HepG2 (cell line): ENCODE results near the gene OBSL1. TPM values are rescaled to one million over a fixed set of nuclear protein-coding genes. Genes with fewer than 3 reads are reported as not detected.

ENCODE experiments used
- BHLHE40 ChIP-seq: IDR thresholded peaks from 2 replicates; pipeline ENCODE4 v1.6.1; 2011; ENCODE audit warnings: low read length, improper control_type of control experiment
- E2F2 ChIP-seq: sonication (generic); formaldehyde crosslinking; IDR thresholded peaks from 2 replicates; pipeline ENCODE4 v1.4.0; 2020; ENCODE audit warnings: missing genetic modification reagents, borderline replicate concordance
- GLI4 ChIP-seq: sonication (generic); formaldehyde crosslinking; IDR thresholded peaks from 2 replicates; pipeline ENCODE4 v1.5.1; 2020; ENCODE audit warnings: missing genetic modification reagents, mild to moderate bottlenecking, moderate library complexity, borderline replicate concordance
- KAT8 ChIP-seq: IDR thresholded peaks from 2 replicates; pipeline ENCODE4 v1.6.1; 2016; ENCODE audit warnings: missing genetic modification reagents, missing compliant biosample characterization
- MZF1 ChIP-seq: sonication (generic); formaldehyde crosslinking; IDR thresholded peaks from 2 replicates; pipeline ENCODE4 v1.8.1; 2023; ENCODE audit warnings: mild to moderate bottlenecking, missing genetic modification reagents, borderline replicate concordance
- PHB2 ChIP-seq: fragments of 450-650 bp; IDR thresholded peaks from 2 replicates; pipeline ENCODE4 v1.6.1; 2018; ENCODE audit not compliant: partially characterized antibody
- PITX1 ChIP-seq: sonication (generic); formaldehyde crosslinking; IDR thresholded peaks from 2 replicates; pipeline ENCODE4 v1.5.1; 2020; ENCODE audit warnings: mild to moderate bottlenecking, missing genetic modification reagents
- SKIL ChIP-seq: sonication (generic); formaldehyde crosslinking; IDR thresholded peaks from 2 replicates; pipeline ENCODE4 v1.8.0; 2022; ENCODE audit warnings: missing genetic modification reagents, mild to moderate bottlenecking, moderate library complexity, borderline replicate concordance
- SP140L ChIP-seq: sonication (generic); formaldehyde crosslinking; IDR thresholded peaks from 2 replicates; pipeline ENCODE4 v1.4.0; 2020; ENCODE audit warnings: missing genetic modification reagents, borderline replicate concordance
- TMF1 ChIP-seq: sonication (generic); formaldehyde crosslinking; IDR thresholded peaks from 2 replicates; pipeline ENCODE4 v1.8.1; 2022; ENCODE audit warnings: low read depth, missing genetic modification reagents
- TRIM22 ChIP-seq: fragments of 450-650 bp; IDR thresholded peaks from 2 replicates; pipeline ENCODE4 v1.6.1; 2017
- U2AF1 ChIP-seq: fragments of 200-400 bp; formaldehyde crosslinking; optimal IDR thresholded peaks from 2 replicates; pipeline ENCODE3; 2017; ENCODE audit warnings: mild to moderate bottlenecking, low read depth, low read length
- ZNF431 ChIP-seq: sonication (generic); formaldehyde crosslinking; IDR thresholded peaks from 2 replicates; pipeline ENCODE4 v1.9.0; 2022; ENCODE audit warnings: missing genetic modification reagents, low read depth, mild to moderate bottlenecking, borderline replicate concordance
- ZNF530 ChIP-seq: sonication (generic); formaldehyde crosslinking; IDR thresholded peaks from 2 replicates; pipeline ENCODE4 v1.5.0; 2020; ENCODE audit warnings: low read depth, mild to moderate bottlenecking, missing genetic modification reagents
- ZNF543 ChIP-seq: sonication (generic); formaldehyde crosslinking; IDR thresholded peaks from 2 replicates; pipeline ENCODE4 v1.4.0; 2020; ENCODE audit warnings: mild to moderate bottlenecking, missing genetic modification reagents
- ZNF713 ChIP-seq: sonication (generic); formaldehyde crosslinking; IDR thresholded peaks from 2 replicates; pipeline ENCODE4 v1.4.0; 2020; ENCODE audit warnings: mild to moderate bottlenecking, missing genetic modification reagents
- ZNF724P ChIP-seq: sonication (generic); formaldehyde crosslinking; IDR thresholded peaks from 2 replicates; pipeline ENCODE4 v1.8.0; 2022; ENCODE audit warnings: missing genetic modification reagents, borderline replicate concordance
- ZNF737 ChIP-seq: sonication (generic); formaldehyde crosslinking; IDR thresholded peaks from 2 replicates; pipeline ENCODE4 v1.5.0; 2020; ENCODE audit warnings: missing genetic modification reagents, mild to moderate bottlenecking, borderline replicate concordance
- ZNF883 ChIP-seq: sonication (generic); formaldehyde crosslinking; IDR thresholded peaks from 2 replicates; pipeline ENCODE4 v1.5.1; 2020; ENCODE audit warnings: mild to moderate bottlenecking, missing genetic modification reagents; ENCODE audit errors: not compliant biosample characterization
- polyA plus RNA-seq, 8 experiments: library from polyadenylated mRNA; depleted of rRNA in 3 of 8; stranded (reverse) in 7 of 8; unstranded in 1 of 8; fragments of >200 nt; fragmentation: Illumina TruSeq in 4 of 8; extraction: Trizol in 4 of 8; gene quantifications; 2 replicates each; pipeline versions ENCODE4 v1.2.1 to v1.2.3, GENCODE V29; 2011 to 2016; ENCODE audit warnings: low read depth in 4 of 8, missing spikeins in 1 of 8, mixed read lengths in 1 of 8; ENCODE audit not compliant: insufficient read depth in 1 of 8
- total RNA-seq, 5 experiments: library from RNA; depleted of rRNA; stranded (reverse); fragments of >200 nt; fragmentation: Illumina TruSeq; extraction: Trizol; gene quantifications; 2 replicates each; pipeline ENCODE4 v1.2.3, GENCODE V29; 2016; ENCODE audit warnings: low read depth in 1 of 5
- TF ChIP-seq, protein P1 (sequence below): sonication (generic); formaldehyde crosslinking; IDR thresholded peaks from 2 replicates; pipeline ENCODE4 v1.5.0; 2020; ENCODE audit warnings: missing genetic modification reagents
- TF ChIP-seq, protein P2 (sequence below): sonication (generic); formaldehyde crosslinking; IDR thresholded peaks from 2 replicates; pipeline ENCODE4 v1.5.1; 2020; ENCODE audit warnings: missing genetic modification reagents, mild to moderate bottlenecking, borderline replicate concordance
- TF ChIP-seq, protein P3 (sequence below): IDR thresholded peaks from 2 replicates; pipeline ENCODE4 v1.6.1; 2016; ENCODE audit warnings: low read depth, control low read depth

The OBSL1 gene
- total and polyA plus RNA-seq, 2 of the 13 experiments (the other 11 are each of a cell fraction or from before 2014, with no cell fraction given) = 86.7 to 218 TPM

DNA sequence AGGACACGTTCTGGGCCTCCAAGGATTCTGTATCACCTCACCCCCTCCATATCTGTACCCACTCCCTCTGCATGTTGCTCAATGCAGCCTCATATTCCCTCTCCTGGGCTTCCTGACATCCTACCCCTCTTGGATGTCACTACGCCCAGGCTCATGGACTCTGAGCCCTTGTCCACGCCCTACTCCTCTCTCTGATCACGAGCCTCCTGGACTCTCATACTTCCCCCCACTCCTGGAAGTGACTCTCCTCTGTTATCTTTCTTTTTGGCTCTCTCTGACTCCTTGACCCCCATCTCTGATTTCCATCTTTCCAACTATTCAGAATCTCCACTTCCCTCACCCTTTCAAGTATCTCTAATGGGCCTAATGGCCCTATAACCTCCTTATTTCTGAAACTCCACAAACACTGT lies 25.4 kb downstream of the OBSL1 start (continued):
- TF ChIP-seq SKIL (CRISPR knock-in tag) (no peak), ZNF543 (CRISPR knock-in tag) (no peak), TRIM22 (no peak), TMF1 (CRISPR knock-in tag) (no peak), GLI4 (CRISPR knock-in tag) (no peak), ZNF713 (CRISPR knock-in tag) (no peak), ZNF737 (no peak), MZF1 (no peak), ZNF883 (CRISPR knock-in tag) (no peak), ZNF431 (CRISPR knock-in tag) (peak; percentile 52; the same call in 1 of the 2 replicates), PHB2 (no peak), ZNF530 (CRISPR knock-in tag) (no peak), KAT8 (CRISPR knock-in tag) (peak; percentile 59; the same call in 1 of the 2 replicates), U2AF1 (no peak), SP140L (CRISPR knock-in tag) (no peak), ZNF724P (no peak), E2F2 (CRISPR knock-in tag) (no peak), BHLHE40 (peak; percentile 47; the same call in 1 of the 2 replicates), PITX1 (no peak)
- TF ChIP-seq, protein P1, sequence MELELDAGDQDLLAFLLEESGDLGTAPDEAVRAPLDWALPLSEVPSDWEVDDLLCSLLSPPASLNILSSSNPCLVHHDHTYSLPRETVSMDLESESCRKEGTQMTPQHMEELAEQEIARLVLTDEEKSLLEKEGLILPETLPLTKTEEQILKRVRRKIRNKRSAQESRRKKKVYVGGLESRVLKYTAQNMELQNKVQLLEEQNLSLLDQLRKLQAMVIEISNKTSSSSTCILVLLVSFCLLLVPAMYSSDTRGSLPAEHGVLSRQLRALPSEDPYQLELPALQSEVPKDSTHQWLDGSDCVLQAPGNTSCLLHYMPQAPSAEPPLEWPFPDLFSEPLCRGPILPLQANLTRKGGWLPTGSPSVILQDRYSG (CRISPR knock-in tag) = no peak
- TF ChIP-seq, protein P2, sequence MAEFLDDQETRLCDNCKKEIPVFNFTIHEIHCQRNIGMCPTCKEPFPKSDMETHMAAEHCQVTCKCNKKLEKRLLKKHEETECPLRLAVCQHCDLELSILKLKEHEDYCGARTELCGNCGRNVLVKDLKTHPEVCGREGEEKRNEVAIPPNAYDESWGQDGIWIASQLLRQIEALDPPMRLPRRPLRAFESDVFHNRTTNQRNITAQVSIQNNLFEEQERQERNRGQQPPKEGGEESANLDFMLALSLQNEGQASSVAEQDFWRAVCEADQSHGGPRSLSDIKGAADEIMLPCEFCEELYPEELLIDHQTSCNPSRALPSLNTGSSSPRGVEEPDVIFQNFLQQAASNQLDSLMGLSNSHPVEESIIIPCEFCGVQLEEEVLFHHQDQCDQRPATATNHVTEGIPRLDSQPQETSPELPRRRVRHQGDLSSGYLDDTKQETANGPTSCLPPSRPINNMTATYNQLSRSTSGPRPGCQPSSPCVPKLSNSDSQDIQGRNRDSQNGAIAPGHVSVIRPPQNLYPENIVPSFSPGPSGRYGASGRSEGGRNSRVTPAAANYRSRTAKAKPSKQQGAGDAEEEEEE (CRISPR knock-in tag) = no peak
- TF ChIP-seq, protein P3, sequence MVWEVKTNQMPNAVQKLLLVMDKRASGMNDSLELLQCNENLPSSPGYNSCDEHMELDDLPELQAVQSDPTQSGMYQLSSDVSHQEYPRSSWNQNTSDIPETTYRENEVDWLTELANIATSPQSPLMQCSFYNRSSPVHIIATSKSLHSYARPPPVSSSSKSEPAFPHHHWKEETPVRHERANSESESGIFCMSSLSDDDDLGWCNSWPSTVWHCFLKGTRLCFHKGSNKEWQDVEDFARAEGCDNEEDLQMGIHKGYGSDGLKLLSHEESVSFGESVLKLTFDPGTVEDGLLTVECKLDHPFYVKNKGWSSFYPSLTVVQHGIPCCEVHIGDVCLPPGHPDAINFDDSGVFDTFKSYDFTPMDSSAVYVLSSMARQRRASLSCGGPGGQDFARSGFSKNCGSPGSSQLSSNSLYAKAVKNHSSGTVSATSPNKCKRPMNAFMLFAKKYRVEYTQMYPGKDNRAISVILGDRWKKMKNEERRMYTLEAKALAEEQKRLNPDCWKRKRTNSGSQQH (CRISPR knock-in tag) = no peak
